Measurements from ENCODE around the gene RAPSN.

DNA sequence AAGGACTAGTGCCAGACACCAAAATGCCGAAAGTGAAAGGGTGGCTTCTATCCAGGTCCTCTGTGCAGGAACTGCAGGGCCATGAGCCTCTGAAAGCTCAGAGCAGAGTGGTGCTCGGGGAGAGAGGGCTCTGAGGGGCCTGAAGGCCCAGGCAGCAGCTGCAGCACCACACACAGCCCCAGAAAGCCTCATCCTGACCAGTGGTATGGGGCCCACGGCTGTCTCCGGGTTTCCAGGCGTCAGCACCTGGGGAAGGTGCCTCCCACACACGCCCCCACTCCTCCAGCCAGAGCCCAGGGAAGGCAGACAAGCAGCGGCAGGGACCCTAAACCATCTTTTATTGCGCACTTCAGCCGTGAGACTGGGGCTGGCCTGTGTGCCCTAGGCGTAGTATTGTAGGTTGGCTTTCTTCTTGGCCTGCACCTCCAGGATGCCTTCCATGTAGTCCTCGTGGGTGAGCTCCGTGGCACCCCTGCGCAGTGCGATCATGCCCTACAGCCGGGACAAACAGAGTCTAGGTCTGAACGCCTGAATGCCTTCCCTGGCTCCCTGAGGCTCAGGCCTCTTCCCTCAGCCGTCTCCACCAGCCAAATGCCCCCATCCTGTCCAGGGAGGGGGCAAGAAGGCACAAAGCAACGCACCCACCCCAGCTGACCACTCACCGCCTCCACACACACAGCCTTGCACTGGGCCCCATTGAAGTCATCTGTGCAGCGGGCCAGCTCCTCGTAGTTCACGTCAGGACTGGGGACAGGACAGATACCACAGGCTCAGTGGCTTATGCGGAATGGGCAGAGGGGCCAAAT is 30.3 kb downstream of the RAPSN start:
- TF ChIP-seq, protein P1, sequence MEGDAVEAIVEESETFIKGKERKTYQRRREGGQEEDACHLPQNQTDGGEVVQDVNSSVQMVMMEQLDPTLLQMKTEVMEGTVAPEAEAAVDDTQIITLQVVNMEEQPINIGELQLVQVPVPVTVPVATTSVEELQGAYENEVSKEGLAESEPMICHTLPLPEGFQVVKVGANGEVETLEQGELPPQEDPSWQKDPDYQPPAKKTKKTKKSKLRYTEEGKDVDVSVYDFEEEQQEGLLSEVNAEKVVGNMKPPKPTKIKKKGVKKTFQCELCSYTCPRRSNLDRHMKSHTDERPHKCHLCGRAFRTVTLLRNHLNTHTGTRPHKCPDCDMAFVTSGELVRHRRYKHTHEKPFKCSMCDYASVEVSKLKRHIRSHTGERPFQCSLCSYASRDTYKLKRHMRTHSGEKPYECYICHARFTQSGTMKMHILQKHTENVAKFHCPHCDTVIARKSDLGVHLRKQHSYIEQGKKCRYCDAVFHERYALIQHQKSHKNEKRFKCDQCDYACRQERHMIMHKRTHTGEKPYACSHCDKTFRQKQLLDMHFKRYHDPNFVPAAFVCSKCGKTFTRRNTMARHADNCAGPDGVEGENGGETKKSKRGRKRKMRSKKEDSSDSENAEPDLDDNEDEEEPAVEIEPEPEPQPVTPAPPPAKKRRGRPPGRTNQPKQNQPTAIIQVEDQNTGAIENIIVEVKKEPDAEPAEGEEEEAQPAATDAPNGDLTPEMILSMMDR (IDR thresholded peaks at IDR 0.05), result no peak
- TF ChIP-seq POLR2A (IDR thresholded peaks at IDR 0.05), result no peak
